ENCODE results near the gene ZBTB37.

GRCh38 chr1:173900427-173900826 is 32.2 kb downstream of the ZBTB37 start:
- no peak for TF ChIP-seq POLR2AphosphoS5 (IDR thresholded peaks at IDR 0.05)
- TF ChIP-seq CTCF (IDR thresholded peaks at IDR 0.05 in 8 of 11, conservative IDR thresholded peaks at IDR 0.05 in 3 of 11) = no peak
- TF ChIP-seq POLR2A (IDR thresholded peaks at IDR 0.05) = no peak

All from spleen (tissue), 7 donors.